ENCODE measurements around the gene RNF6. TPM values are rescaled to one million over a fixed set of nuclear protein-coding genes. Genes with fewer than 3 reads are reported as not detected.

RNF6 gene
- total and polyA plus RNA-seq, 10 of the 15 experiments (the other 5 are each of a cell fraction or from before 2014, with no cell fraction given), result 19.0 to 54.0 (median 33.8) TPM

GRCh38 chr13:26266311-26266710 is 44.2 kb upstream of the RNF6 start:
- 78% methylated on average over 3 of the region's 3 CpGs for WGBS (ENCODE audit: insufficient coverage, insufficient replicate concordance, low lambda C conversion rate, missing lambda C conversion rate)
- H3K9ac ChIP-seq (ENCODE audit: control insufficient read depth, insufficient read depth, low read length), result no peak overlapping the region
- H3K79me2 ChIP-seq (ENCODE audit: control insufficient read depth, insufficient read depth, low read length), result peaks cover 25% of the 10 kb centered on the region
- ChIA-PET POLR2A (no interaction called here), RAD21 (ENCODE audit: unreplicated experiment) (no interaction called here), SMC1A (ENCODE audit: uncharacterized antibody, unreplicated experiment) (interaction anchor here (1.4 to 2.2 kb wide), 3 partner anchors 9 to 18 kb away, joined by 3 to 8 read pairs (median 3); no protein-coding TSS in a partner anchor), CTCF (interaction anchor here (0.6 to 4.0 kb wide), 3 partner anchors 10 to 242 kb away, joined by 3 to 12 read pairs (median 8); no protein-coding TSS in a partner anchor)
- H3K9me3 ChIP-seq (replicated peaks; ENCODE audit: control insufficient read depth, insufficient read depth, low read length), result no peaks in the 10 kb centered on the region; the same call in 2 of the 3 replicates
- no peaks in the 10 kb centered on the region for H3K27me3 ChIP-seq (replicated peaks in 1 of 2; ENCODE audit: control insufficient read depth in 2 of 2, insufficient read depth in 2 of 2, low read length in 1 of 2)
- H4K20me1 ChIP-seq (ENCODE audit: control insufficient read depth, insufficient read depth), result no peaks in the 10 kb centered on the region
- no peak for TF ChIP-seq NR2F1 (conservative IDR thresholded peaks at IDR 0.05)
- TF ChIP-seq, protein P1, sequence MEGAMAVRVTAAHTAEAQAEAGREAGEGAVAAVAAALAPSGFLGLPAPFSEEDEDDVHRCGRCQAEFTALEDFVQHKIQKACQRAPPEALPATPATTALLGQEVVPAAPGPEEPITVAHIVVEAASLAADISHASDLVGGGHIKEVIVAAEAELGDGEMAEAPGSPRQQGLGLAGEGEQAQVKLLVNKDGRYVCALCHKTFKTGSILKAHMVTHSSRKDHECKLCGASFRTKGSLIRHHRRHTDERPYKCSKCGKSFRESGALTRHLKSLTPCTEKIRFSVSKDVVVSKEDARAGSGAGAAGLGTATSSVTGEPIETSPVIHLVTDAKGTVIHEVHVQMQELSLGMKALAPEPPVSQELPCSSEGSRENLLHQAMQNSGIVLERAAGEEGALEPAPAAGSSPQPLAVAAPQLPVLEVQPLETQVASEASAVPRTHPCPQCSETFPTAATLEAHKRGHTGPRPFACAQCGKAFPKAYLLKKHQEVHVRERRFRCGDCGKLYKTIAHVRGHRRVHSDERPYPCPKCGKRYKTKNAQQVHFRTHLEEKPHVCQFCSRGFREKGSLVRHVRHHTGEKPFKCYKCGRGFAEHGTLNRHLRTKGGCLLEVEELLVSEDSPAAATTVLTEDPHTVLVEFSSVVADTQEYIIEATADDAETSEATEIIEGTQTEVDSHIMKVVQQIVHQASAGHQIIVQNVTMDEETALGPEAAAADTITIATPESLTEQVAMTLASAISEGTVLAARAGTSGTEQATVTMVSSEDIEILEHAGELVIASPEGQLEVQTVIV (IDR thresholded peaks at IDR 0.05; ENCODE audit: borderline replicate concordance, partially characterized antibody), result no peak
- TF ChIP-seq MLLT1 (IDR thresholded peaks at IDR 0.05), result no peak
- TF ChIP-seq POLR2A (IDR thresholded peaks at IDR 0.05; ENCODE audit: low read depth, low read length), result no peak
- no peak for TF ChIP-seq TCF12 (IDR thresholded peaks at IDR 0.05; ENCODE audit: low read depth, low read length)
- TF ChIP-seq POLR2AphosphoS5 (IDR thresholded peaks at IDR 0.05; ENCODE audit: low read length), result no peak
- TF ChIP-seq GATAD2B (conservative IDR thresholded peaks at IDR 0.05; ENCODE audit: low read depth), result no peak
- TF ChIP-seq CHD4 (IDR thresholded peaks at IDR 0.05), result no peak
- no peak for TF ChIP-seq NFYA (IDR thresholded peaks at IDR 0.05; ENCODE audit: borderline replicate concordance, low read depth, low read length)
- TF ChIP-seq TAF1 (IDR thresholded peaks at IDR 0.05; ENCODE audit: borderline replicate concordance, low read depth, low read length), result no peak
- no peak for TF ChIP-seq BMI1 (IDR thresholded peaks at IDR 0.05; ENCODE audit: borderline replicate concordance)
- TF ChIP-seq, protein P2, sequence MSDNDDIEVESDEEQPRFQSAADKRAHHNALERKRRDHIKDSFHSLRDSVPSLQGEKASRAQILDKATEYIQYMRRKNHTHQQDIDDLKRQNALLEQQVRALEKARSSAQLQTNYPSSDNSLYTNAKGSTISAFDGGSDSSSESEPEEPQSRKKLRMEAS (IDR thresholded peaks at IDR 0.05; ENCODE audit: low read depth, low read length), result no peak
- no peak for TF ChIP-seq MYC (IDR thresholded peaks at IDR 0.05; ENCODE audit: insufficient read depth, insufficient read length, insufficient replicate concordance, low read length, severe bottlenecking)
- TF ChIP-seq, protein P3, sequence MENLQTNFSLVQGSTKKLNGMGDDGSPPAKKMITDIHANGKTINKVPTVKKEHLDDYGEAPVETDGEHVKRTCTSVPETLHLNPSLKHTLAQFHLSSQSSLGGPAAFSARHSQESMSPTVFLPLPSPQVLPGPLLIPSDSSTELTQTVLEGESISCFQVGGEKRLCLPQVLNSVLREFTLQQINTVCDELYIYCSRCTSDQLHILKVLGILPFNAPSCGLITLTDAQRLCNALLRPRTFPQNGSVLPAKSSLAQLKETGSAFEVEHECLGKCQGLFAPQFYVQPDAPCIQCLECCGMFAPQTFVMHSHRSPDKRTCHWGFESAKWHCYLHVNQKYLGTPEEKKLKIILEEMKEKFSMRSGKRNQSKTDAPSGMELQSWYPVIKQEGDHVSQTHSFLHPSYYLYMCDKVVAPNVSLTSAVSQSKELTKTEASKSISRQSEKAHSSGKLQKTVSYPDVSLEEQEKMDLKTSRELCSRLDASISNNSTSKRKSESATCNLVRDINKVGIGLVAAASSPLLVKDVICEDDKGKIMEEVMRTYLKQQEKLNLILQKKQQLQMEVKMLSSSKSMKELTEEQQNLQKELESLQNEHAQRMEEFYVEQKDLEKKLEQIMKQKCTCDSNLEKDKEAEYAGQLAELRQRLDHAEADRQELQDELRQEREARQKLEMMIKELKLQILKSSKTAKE (IDR thresholded peaks at IDR 0.05; ENCODE audit: low read depth, poor library complexity, severe bottlenecking), result no peak
- TF ChIP-seq RUNX3 (IDR thresholded peaks at IDR 0.05; ENCODE audit: low read length), result no peak
- no peak for TF ChIP-seq BCL11A (IDR thresholded peaks at IDR 0.05; ENCODE audit: low read depth, low read length)
- BruUV-seq (replicated peaks), result no TSS peak
- no peaks in the 10 kb centered on the region for H3K4me1 ChIP-seq (ENCODE audit: control insufficient read depth, insufficient read depth, low read length)
- DNase-seq (ENCODE audit: low read depth, low spot score), result no peak
- in situ Hi-C loops (cut with MboI) (no loop called here), intact Hi-C loops (cut with micrococcal nuclease; ENCODE audit: unreplicated experiment) (no loop called here)
- no peak for FAIRE-seq
- no peak overlapping the region for H2AFZ ChIP-seq (ENCODE audit: control insufficient read depth, low read depth, low read length)
- ATAC-seq, result no peak
- H3K4me2 ChIP-seq (ENCODE audit: control insufficient read depth, insufficient read depth), result no peak overlapping the region
- no peaks in the 10 kb centered on the region for H3K36me3 ChIP-seq (ENCODE audit: control insufficient read depth in 2 of 2, insufficient read depth in 2 of 2, low read length in 1 of 2)
- H3K27ac ChIP-seq (ENCODE audit: control insufficient read depth, insufficient read depth), result no peak overlapping the region
- H3K4me3 ChIP-seq, result no peak overlapping the region
